ENCODE results near the gene SMTN. TPM values are rescaled to one million over a fixed set of nuclear protein-coding genes. Genes with fewer than 3 reads are reported as not detected.

The SMTN gene
- total RNA-seq, 1 donor from 2014 or later, result 13.3 TPM

- peaks cover 3% of the 10 kb centered on the region for H3K9me3 Mint-ChIP-seq (ENCODE audit: unreplicated experiment)
- TF ChIP-seq CTCF (IDR thresholded peaks at IDR 0.05; ENCODE audit: partially characterized antibody, unreplicated experiment), result no peak
- no peaks in the 10 kb centered on the region for H3K36me3 Mint-ChIP-seq (ENCODE audit: unreplicated experiment)
- no peak overlapping the region for H3K27ac Mint-ChIP-seq (ENCODE audit: unreplicated experiment)
- no peak overlapping the region for H3K4me3 Mint-ChIP-seq (ENCODE audit: unreplicated experiment)
- peaks cover 3% of the 10 kb centered on the region for H3K27me3 Mint-ChIP-seq (ENCODE audit: unreplicated experiment)
- H3K4me1 Mint-ChIP-seq (ENCODE audit: low read depth, unreplicated experiment), result peaks cover 5% of the 10 kb centered on the region
- no peak for DNase-seq
These were observed 38.1 kb downstream of the SMTN start for GRCh38 chr22:31119026-31119717.

- peaks cover 3% of the 10 kb centered on the region for H3K27me3 Mint-ChIP-seq (ENCODE audit: unreplicated experiment)
- H3K9me3 Mint-ChIP-seq (ENCODE audit: unreplicated experiment), result peaks cover 3% of the 10 kb centered on the region
- no peak overlapping the region for H3K4me3 Mint-ChIP-seq (ENCODE audit: unreplicated experiment)
- DNase-seq, result no peak
- no peak overlapping the region for H3K27ac Mint-ChIP-seq (ENCODE audit: unreplicated experiment)
- H3K4me1 Mint-ChIP-seq (ENCODE audit: low read depth, unreplicated experiment), result peaks cover 5% of the 10 kb centered on the region
- no peak for TF ChIP-seq CTCF (IDR thresholded peaks at IDR 0.05; ENCODE audit: partially characterized antibody, unreplicated experiment)
- no peaks in the 10 kb centered on the region for H3K36me3 Mint-ChIP-seq (ENCODE audit: unreplicated experiment)
These were observed 39.1 kb downstream of the SMTN start for GRCh38 chr22:31120230-31120629.

GRCh38 chr22:31120642-31121041 lies 39.5 kb downstream of the SMTN start:
- no peaks in the 10 kb centered on the region for H3K36me3 Mint-ChIP-seq (ENCODE audit: unreplicated experiment)
- TF ChIP-seq CTCF (IDR thresholded peaks at IDR 0.05; ENCODE audit: partially characterized antibody, unreplicated experiment), result no peak
- no peak overlapping the region for H3K4me3 Mint-ChIP-seq (ENCODE audit: unreplicated experiment)
- peaks cover 3% of the 10 kb centered on the region for H3K27me3 Mint-ChIP-seq (ENCODE audit: unreplicated experiment)
- peaks cover 5% of the 10 kb centered on the region for H3K4me1 Mint-ChIP-seq (ENCODE audit: low read depth, unreplicated experiment)
- H3K27ac Mint-ChIP-seq (ENCODE audit: unreplicated experiment), result no peak overlapping the region
- no peak for DNase-seq
- H3K9me3 Mint-ChIP-seq (ENCODE audit: unreplicated experiment), result peaks cover 3% of the 10 kb centered on the region

GRCh38 chr22:31121403-31121802 lies 40.3 kb downstream of the SMTN start:
- DNase-seq, result no peak
- TF ChIP-seq CTCF (IDR thresholded peaks at IDR 0.05; ENCODE audit: partially characterized antibody, unreplicated experiment), result no peak
- Mint-ChIP-seq H3K4me3 (ENCODE audit: unreplicated experiment) (no peak overlapping the region), H3K4me1 (ENCODE audit: low read depth, unreplicated experiment) (peaks cover 5% of the 10 kb centered on the region), H3K27me3 (ENCODE audit: unreplicated experiment) (peaks cover 3% of the 10 kb centered on the region), H3K9me3 (ENCODE audit: unreplicated experiment) (peaks cover 5% of the 10 kb centered on the region), H3K36me3 (ENCODE audit: unreplicated experiment) (no peaks in the 10 kb centered on the region), H3K27ac (ENCODE audit: unreplicated experiment) (no peak overlapping the region)

GRCh38 chr22:31122196-31122531 lies 41.0 kb downstream of the SMTN start:
- no peak for DNase-seq
- TF ChIP-seq CTCF (IDR thresholded peaks at IDR 0.05; ENCODE audit: partially characterized antibody, unreplicated experiment), result no peak
- H3K4me1 Mint-ChIP-seq (ENCODE audit: low read depth, unreplicated experiment), result peaks cover 5% of the 10 kb centered on the region
- H3K9me3 Mint-ChIP-seq (ENCODE audit: unreplicated experiment), result peaks cover 5% of the 10 kb centered on the region
- H3K27me3 Mint-ChIP-seq (ENCODE audit: unreplicated experiment), result peaks cover 3% of the 10 kb centered on the region
- no peaks in the 10 kb centered on the region for H3K36me3 Mint-ChIP-seq (ENCODE audit: unreplicated experiment)
- peak overlapping the region; percentile 16 for H3K4me3 Mint-ChIP-seq (ENCODE audit: unreplicated experiment)
- no peak overlapping the region for H3K27ac Mint-ChIP-seq (ENCODE audit: unreplicated experiment)

Data from glutamatergic neuron (in vitro differentiated cells).